Endothelial cell (in vitro differentiated cells): Measurements from ENCODE around the gene LCT. TPM values are rescaled to one million over a fixed set of nuclear protein-coding genes. Genes with fewer than 3 reads are reported as not detected.

Experiments
- DNase-seq: peaks from one replicate; pipeline ENCODE4 v3.0.0; 2021; ENCODE audit warnings: low spot score
- H3K27ac Mint-ChIP-seq: one replicate; pipeline ENCODE4 v1.8.0; 2021; ENCODE audit warnings: mixed read lengths, inconsistent platforms; ENCODE audit not compliant: unreplicated experiment
- H3K27me3 Mint-ChIP-seq: one replicate; pipeline ENCODE4 v1.8.0; 2021; ENCODE audit warnings: mild to moderate bottlenecking, moderate library complexity, mixed read lengths, inconsistent platforms; ENCODE audit not compliant: unreplicated experiment
- H3K36me3 Mint-ChIP-seq: one replicate; pipeline ENCODE4 v1.8.0; 2021; ENCODE audit warnings: mild to moderate bottlenecking, low read depth, mixed read lengths, inconsistent platforms; ENCODE audit not compliant: unreplicated experiment
- H3K4me1 Mint-ChIP-seq: one replicate; pipeline ENCODE4 v1.8.0; 2021; ENCODE audit warnings: mild to moderate bottlenecking, mixed read lengths, inconsistent platforms; ENCODE audit not compliant: unreplicated experiment
- H3K4me3 Mint-ChIP-seq: one replicate; pipeline ENCODE4 v1.8.0; 2021; ENCODE audit warnings: mild to moderate bottlenecking, mixed read lengths, inconsistent platforms; ENCODE audit not compliant: unreplicated experiment
- H3K9me3 Mint-ChIP-seq: one replicate; pipeline ENCODE4 v1.8.0; 2021; ENCODE audit warnings: mixed read lengths, inconsistent platforms; ENCODE audit not compliant: unreplicated experiment
- CTCF ChIP-seq: fragments of 200-600 bp; sonication (generic); IDR thresholded peaks from one replicate; pipeline ENCODE4 v1.5.0; 2021; ENCODE audit warnings: antibody characterized with exemption; ENCODE audit not compliant: unreplicated experiment
- total RNA-seq: library from RNA; stranded (reverse); fragmentation: NEBNext Ultra II Directional; extraction: Animal tissue kit (Norgen Biotek cat#: 25700); gene quantifications from one replicate; pipeline ENCODE4 v1.2.1, GENCODE V29; 2021; ENCODE audit not compliant: unreplicated experiment

The LCT gene
- total RNA-seq, 1 donor from 2014 or later = 0.13 TPM

GRCh38 chr2:135773917-135774316 lies 63.1 kb downstream of the LCT start:
- no peak overlapping the region for H3K4me3 Mint-ChIP-seq
- DNase-seq = no peak
- H3K4me1 Mint-ChIP-seq = no peaks in the 10 kb centered on the region
- peaks cover 46% of the 10 kb centered on the region for H3K36me3 Mint-ChIP-seq
- no peaks in the 10 kb centered on the region for H3K9me3 Mint-ChIP-seq
- no peaks in the 10 kb centered on the region for H3K27me3 Mint-ChIP-seq
- H3K27ac Mint-ChIP-seq = no peak overlapping the region
- no peak for TF ChIP-seq CTCF

- peak overlapping the region; percentile 59 for H3K4me3 Mint-ChIP-seq
- no peaks in the 10 kb centered on the region for H3K27me3 Mint-ChIP-seq
- H3K27ac Mint-ChIP-seq = peak overlapping the region; percentile 57
- H3K9me3 Mint-ChIP-seq = no peaks in the 10 kb centered on the region
- no peaks in the 10 kb centered on the region for H3K4me1 Mint-ChIP-seq
- no peak for DNase-seq
- peaks cover 45% of the 10 kb centered on the region for H3K36me3 Mint-ChIP-seq
- TF ChIP-seq CTCF = no peak
Observed at GRCh38 chr2:135773319-135773718, 63.7 kb downstream of the LCT start.

- no peaks in the 10 kb centered on the region for H3K4me1 Mint-ChIP-seq
- TF ChIP-seq CTCF = no peak
- DNase-seq = no peak
- H3K36me3 Mint-ChIP-seq = peaks cover 36% of the 10 kb centered on the region
- no peak overlapping the region for H3K4me3 Mint-ChIP-seq
- H3K27me3 Mint-ChIP-seq = no peaks in the 10 kb centered on the region
- no peaks in the 10 kb centered on the region for H3K9me3 Mint-ChIP-seq
- no peak overlapping the region for H3K27ac Mint-ChIP-seq
Observed at GRCh38 chr2:135768863-135769262, 68.1 kb downstream of the LCT start.

GRCh38 chr2:135762530-135762929 lies 74.5 kb downstream of the LCT start:
- H3K27me3 Mint-ChIP-seq = no peaks in the 10 kb centered on the region
- H3K27ac Mint-ChIP-seq = peak overlapping the region; percentile 93
- no peak overlapping the region for H3K4me3 Mint-ChIP-seq
- TF ChIP-seq CTCF = no peak
- peaks cover 28% of the 10 kb centered on the region for H3K4me1 Mint-ChIP-seq
- peaks cover 8% of the 10 kb centered on the region for H3K36me3 Mint-ChIP-seq
- no peaks in the 10 kb centered on the region for H3K9me3 Mint-ChIP-seq
- DNase-seq = peak; percentile 10

GRCh38 chr2:135762022-135762421 lies 75.0 kb downstream of the LCT start:
- peak overlapping the region; percentile 93 for H3K27ac Mint-ChIP-seq
- no peaks in the 10 kb centered on the region for H3K9me3 Mint-ChIP-seq
- H3K27me3 Mint-ChIP-seq = no peaks in the 10 kb centered on the region
- TF ChIP-seq CTCF = no peak
- no peak for DNase-seq
- peaks cover 9% of the 10 kb centered on the region for H3K36me3 Mint-ChIP-seq
- H3K4me3 Mint-ChIP-seq = no peak overlapping the region
- peaks cover 28% of the 10 kb centered on the region for H3K4me1 Mint-ChIP-seq
